GM12878 (cell line): ENCODE results near the gene NHEJ1. TPM values are rescaled to one million over a fixed set of nuclear protein-coding genes. Genes with fewer than 3 reads are reported as not detected.

Experiments
- ATAC-seq: fragments of 200-7000 bp; cut with Tn5 transposase; 3 replicates; pipeline ENCODE4 v1.9.1; 2020; ENCODE audit warnings: mild to moderate bottlenecking, moderate library complexity
- BruUV-seq: library from RNA; stranded (reverse); fragments of 400-500 nt; replicated peaks from 2 replicates; lab custom pipeline; 2021; lab: Mats Ljungman, UMichigan
- CTCF ChIA-PET: fragments of 300-600 bp; sonication (Branson Sonifier 250); formaldehyde crosslinking; extraction: SDS; loops from one replicate; lab custom pipeline; 2021; ENCODE audit warnings: inconsistent platforms; lab: Yijun Ruan, JAX
- POLR2A ChIA-PET: fragments of 350-600 bp; formaldehyde crosslinking; extraction: SDS; loops from one replicate; lab custom pipeline; 2021; ENCODE audit warnings: inconsistent platforms; lab: Charles Lee
- RAD21 ChIA-PET: fragments of 300-600 bp; sonication (Branson Sonifier 250); formaldehyde crosslinking; loops from one replicate; lab custom pipeline; 2023; ENCODE audit warnings: antibody characterized with exemption; ENCODE audit not compliant: unreplicated experiment; lab: Charles Lee
- SMC1A ChIA-PET: fragments of 300-600 bp; sonication (Branson Sonifier 250); formaldehyde crosslinking; loops from one replicate; lab custom pipeline; 2023; ENCODE audit not compliant: unreplicated experiment, uncharacterized antibody; lab: Charles Lee
- DNase-seq: peaks from one replicate; pipeline ENCODE4 v3.0.0-alpha.2; 2011; ENCODE audit warnings: low read depth, low spot score
- FAIRE-seq: peaks from 3 replicates; lab custom pipeline; 2011; peaks lifted over from hg19 to GRCh38; lab: Jason Lieb, UNC
- H2AFZ ChIP-seq: 2 replicates; pipeline ENCODE4 v1.6.0; 2011; ENCODE audit warnings: low read depth, low read length, control low read depth; ENCODE audit not compliant: control insufficient read depth
- H3K27ac ChIP-seq: 2 replicates; pipeline ENCODE4 v1.5.1; 2011; ENCODE audit warnings: control low read depth; ENCODE audit not compliant: control insufficient read depth, insufficient read depth
- H3K27me3 ChIP-seq, 2 experiments: replicated peaks in 1 of 2; 2 replicates each; pipeline versions ENCODE4 v1.6.0 to v1.6.1; 2011; ENCODE audit warnings: low read length in 1 of 2; ENCODE audit not compliant: control insufficient read depth in 2 of 2, insufficient read depth in 2 of 2
- H3K36me3 ChIP-seq, 2 experiments: 2 replicates each; pipeline ENCODE4 v1.5.1; 2011; ENCODE audit warnings: low read length in 1 of 2; ENCODE audit not compliant: control insufficient read depth in 2 of 2, insufficient read depth in 2 of 2
- H3K4me1 ChIP-seq: 2 replicates; pipeline ENCODE4 v1.6.1; 2011; ENCODE audit warnings: mild to moderate bottlenecking, low read length, moderate library complexity, mixed read lengths; ENCODE audit not compliant: control insufficient read depth, insufficient read depth
- H3K4me2 ChIP-seq: 2 replicates; pipeline ENCODE4 v1.6.0; 2011; ENCODE audit warnings: control low read depth; ENCODE audit not compliant: control insufficient read depth, insufficient read depth
- H3K4me3 ChIP-seq: fragments of 200-600 bp; sonication (generic); 2 replicates; pipeline ENCODE4 v1.5.1; 2016
- H3K79me2 ChIP-seq: 2 replicates; pipeline ENCODE4 v1.6.0; 2011; ENCODE audit warnings: low read length; ENCODE audit not compliant: control insufficient read depth, insufficient read depth
- H3K9ac ChIP-seq: 2 replicates; pipeline ENCODE4 v1.8.0; 2011; ENCODE audit warnings: low read length, control low read depth, mixed read lengths; ENCODE audit not compliant: control insufficient read depth, insufficient read depth
- H3K9me3 ChIP-seq: replicated peaks from 3 replicates; pipeline ENCODE4 v1.5.1; 2011; ENCODE audit warnings: mild to moderate bottlenecking, low read length; ENCODE audit not compliant: control insufficient read depth, insufficient read depth
- H4K20me1 ChIP-seq: 2 replicates; pipeline ENCODE4 v1.6.0; 2011; ENCODE audit not compliant: control insufficient read depth, insufficient read depth
- BHLHE40 ChIP-seq, 2 experiments: fragments of 450-650 bp in 1 of 2; IDR thresholded peaks; 2 replicates each; pipeline ENCODE4 v1.6.1; 2011 to 2017; ENCODE audit warnings: low read depth in 2 of 2, borderline replicate concordance in 1 of 2, improper control_type of control experiment in 1 of 2, low read length in 1 of 2, mild to moderate bottlenecking in 1 of 2
- GATAD2B ChIP-seq: fragments of 450-650 bp; conservative IDR thresholded peaks from 2 replicates; pipeline ENCODE4 v1.6.1; 2017; ENCODE audit warnings: low read depth, mild to moderate bottlenecking, moderate library complexity
- HDAC2 ChIP-seq: fragments of 200-600 bp; sonication (generic); IDR thresholded peaks from 2 replicates; pipeline ENCODE4 v1.6.1; 2017
- HDGF ChIP-seq: fragments of 450-650 bp; IDR thresholded peaks from 2 replicates; pipeline ENCODE4 v1.6.1; 2016; ENCODE audit warnings: antibody characterized with exemption
- IRF5 ChIP-seq: fragments of 450-650 bp; IDR thresholded peaks from 2 replicates; pipeline ENCODE4 v1.6.1; 2017; ENCODE audit warnings: borderline replicate concordance
- KLF5 ChIP-seq: fragments of 450-650 bp; IDR thresholded peaks from 2 replicates; pipeline ENCODE4 v1.6.1; 2014; ENCODE audit warnings: mild to moderate bottlenecking; ENCODE audit not compliant: partially characterized antibody
- NFYB ChIP-seq: IDR thresholded peaks from 2 replicates; pipeline ENCODE4 v1.6.1; 2011; ENCODE audit warnings: low read depth, mild to moderate bottlenecking, low read length, improper control_type of control experiment, moderate library complexity; ENCODE audit not compliant: insufficient read depth
- NR2F1 ChIP-seq: fragments of 450-650 bp; conservative IDR thresholded peaks from 2 replicates; pipeline ENCODE4 v1.6.1; 2017; ENCODE audit warnings: mild to moderate bottlenecking
- PAX8 ChIP-seq: fragments of 450-650 bp; IDR thresholded peaks from 2 replicates; pipeline ENCODE4 v1.6.1; 2017; ENCODE audit warnings: mild to moderate bottlenecking, moderate library complexity
- PBX3 ChIP-seq: IDR thresholded peaks from 2 replicates; pipeline ENCODE4 v1.6.1; 2011; ENCODE audit warnings: mild to moderate bottlenecking, low read depth, low read length, moderate library complexity; ENCODE audit not compliant: insufficient replicate concordance
- SIN3A ChIP-seq: IDR thresholded peaks from 2 replicates; pipeline ENCODE4 v1.6.1; 2012; ENCODE audit warnings: low read depth, low read length, improper control_type of control experiment
- SUPT20H ChIP-seq: IDR thresholded peaks from 2 replicates; pipeline ENCODE4 v1.6.1; 2011; ENCODE audit warnings: low read depth, mild to moderate bottlenecking, low read length, moderate library complexity, borderline replicate concordance; ENCODE audit not compliant: control insufficient read depth
- TAF1 ChIP-seq: IDR thresholded peaks from 2 replicates; pipeline ENCODE4 v1.6.1; 2011; ENCODE audit warnings: mild to moderate bottlenecking, low read depth, low read length, borderline replicate concordance
- YY1 ChIP-seq: IDR thresholded peaks from 2 replicates; pipeline ENCODE4 v1.6.1; 2011; ENCODE audit warnings: low read depth, mild to moderate bottlenecking, low read length
- ZBTB40 ChIP-seq: fragments of 450-650 bp; IDR thresholded peaks from 2 replicates; pipeline ENCODE4 v1.6.1; 2016; ENCODE audit warnings: mild to moderate bottlenecking, moderate library complexity, borderline replicate concordance
- WGBS: methylation state at CpG from one replicate; pipeline ENCODE4 v1.1.6; 2016; ENCODE audit warnings: low lambda C conversion rate; ENCODE audit not compliant: insufficient replicate concordance, insufficient coverage; ENCODE audit errors: missing lambda C conversion rate; 5-methylcytosine and 5-hydroxymethylcytosine counted together
- in situ Hi-C: fragments of 300-500 bp; cut with MboI; formaldehyde crosslinking; loops from 9 replicates; pipeline ENCODE4 v1.14.3; 2018; ENCODE audit warnings: mixed read lengths
- intact Hi-C: fragments of 100-400 bp; cut with micrococcal nuclease; formaldehyde crosslinking; loops from one replicate; pipeline ENCODE4 v1.14.2; 2022; ENCODE audit not compliant: unreplicated experiment
- polyA plus RNA-seq, 11 experiments: library from polyadenylated mRNA; depleted of rRNA in 4 of 11; unstranded in 6 of 11; stranded (reverse) in 5 of 11; fragments of >200 nt; fragmentation: Nextera tagmentation in 4 of 11; fragmentation: Illumina TruSeq in 1 of 11; extraction: Ambion mirVana in 4 of 11; extraction: Trizol in 1 of 11; gene quantifications; 1 replicate in 1 of 11; 2 replicates in 10 of 11; pipeline versions ENCODE4 v1.2.1 to v1.2.3, GENCODE V29; 2011 to 2016; ENCODE audit warnings: inconsistent platforms in 2 of 11, missing spikeins in 2 of 11, low read depth in 1 of 11
- total RNA-seq, 4 experiments: library from RNA; depleted of rRNA in 3 of 4; stranded (reverse); fragments of >200 nt in 3 of 4; fragmentation: Illumina TruSeq in 1 of 4; extraction: Trizol in 1 of 4; gene quantifications; 2 replicates each; pipeline versions ENCODE4 v1.2.1 to v1.2.3, GENCODE V29; 2013 to 2021

NHEJ1 gene
- total and polyA plus RNA-seq, 10 of the 15 experiments (the other 5 are each of a cell fraction or from before 2014, with no cell fraction given) = 11.8 to 20.2 (median 17.0) TPM

- intact Hi-C loops (no loop called here), in situ Hi-C loops (no loop called here)
- no peak for ATAC-seq
- TF ChIP-seq PAX8 (no peak), ZBTB40 (no peak), YY1 (no peak), BHLHE40 (IDR thresholded peaks at IDR 0.05; ENCODE audit: borderline replicate concordance in 1 of 2, low read depth in 2 of 2, low read length in 1 of 2) (no peak), SUPT20H (no peak), GATAD2B (no peak), NFYB (no peak), SIN3A (no peak), IRF5 (no peak), HDAC2 (no peak), NR2F1 (no peak), TAF1 (no peak), HDGF (no peak), KLF5 (no peak), PBX3 (no peak)
- Histone ChIP-seq H3K4me3 (no peak overlapping the region), H3K9me3 (no peaks in the 10 kb centered on the region), H3K36me3 (peaks cover 0 to 5% of the 10 kb centered on the region in 2 experiments; a peak in 2 of 4 replicates), H2AFZ (no peak overlapping the region), H3K27ac (no peak overlapping the region), H3K9ac (no peak overlapping the region), H4K20me1 (peaks cover 3% of the 10 kb centered on the region; the same call in 1 of the 2 replicates), H3K4me1 (peaks cover 6% of the 10 kb centered on the region), H3K79me2 (no peaks in the 10 kb centered on the region), H3K4me2 (no peak overlapping the region; the same call in 1 of the 2 replicates), H3K27me3 (no peaks in the 10 kb centered on the region)
- BruUV-seq = no TSS peak
- ChIA-PET RAD21 (interaction anchor here (0.8 to 1.2 kb wide), 2 partner anchors 23 to 38 kb away, joined by 7 to 9 read pairs; no protein-coding TSS in a partner anchor), POLR2A (interaction anchor here (1.0 kb wide), 1 partner anchor 22 kb away, joined by 3 read pairs; no protein-coding TSS in a partner anchor), SMC1A (interaction anchor here (0.8 to 2.3 kb wide), 9 partner anchors 8 to 73 kb away, joined by 3 to 9 read pairs (median 3); no protein-coding TSS in a partner anchor), CTCF (interaction anchor here (0.9 to 26.8 kb wide), 11 partner anchors 8 to 78 kb away, joined by 3 to 365 read pairs (median 8); partner anchors contain the start of gene NHEJ1)
- no peak for FAIRE-seq
- WGBS = 83% methylated on average over 7 of the region's 7 CpGs
- no peak for DNase-seq
Measured at GRCh38 chr2:219081096-219081495, 79.5 kb downstream of the NHEJ1 start.
